ENCODE results near the gene LIFR. TPM values are rescaled to one million over a fixed set of nuclear protein-coding genes. Genes with fewer than 3 reads are reported as not detected.

Gene LIFR
- total and polyA plus RNA-seq, 2 of the 4 experiments (the other 2 are of a cell fraction), result 1.9 to 10.4 TPM

- WGBS, 2 experiments (ENCODE audit: extremely low coverage in 2 of 2, insufficient read length in 1 of 2), result no CpG with 5 or more reads among the region's 3 CpGs
- Histone ChIP-seq H3K4me1 (ENCODE audit: control insufficient read depth, insufficient read depth, low read length) (peaks cover 8% of the 10 kb centered on the region), H3K9me3 (ENCODE audit: control insufficient read depth, insufficient read depth, low read length) (no peaks in the 10 kb centered on the region), H3K56ac (ENCODE audit: extremely low read depth, insufficient read depth, low read length) (no peak overlapping the region), H3K27me3 (ENCODE audit: control insufficient read depth, insufficient read depth, low read length) (no peaks in the 10 kb centered on the region), H2BK5ac (ENCODE audit: low read depth, low read length, poor library complexity, severe bottlenecking) (no peak overlapping the region), H2BK15ac (ENCODE audit: low read depth, low read length) (no peak overlapping the region), H4K5ac (ENCODE audit: low read depth, low read length) (no peak overlapping the region), H3K18ac (ENCODE audit: low read depth, low read length) (no peak overlapping the region), H3K4ac (ENCODE audit: low read depth, low read length) (no peak overlapping the region), H3K23ac (ENCODE audit: low read depth, low read length) (no peak overlapping the region), H3K79me1 (ENCODE audit: low read depth in 1 of 2, low read length in 2 of 2) (peaks cover 12 to 24% of the 10 kb centered on the region in 2 experiments; a peak in 3 of 4 replicates), H2BK120ac (ENCODE audit: low read depth, low read length) (no peak overlapping the region), H3K4me3 (ENCODE audit: insufficient read depth, low read depth, low read length) (no peak overlapping the region), H2AFZ (replicated peaks; ENCODE audit: low read length, poor library complexity) (no peak overlapping the region), H3K14ac (replicated peaks; ENCODE audit: low read depth, low read length) (no peak overlapping the region), H4K8ac (ENCODE audit: low read depth in 2 of 2, low read length in 2 of 2) (no peak overlapping the region), H2BK20ac (ENCODE audit: low read depth, low read length) (no peak overlapping the region), H2AK9ac (replicated peaks; ENCODE audit: low read depth, low read length, poor library complexity) (no peak overlapping the region), H3K4me2 (ENCODE audit: low read depth, low read length) (peak overlapping the region; percentile 29; the same call in 1 of the 2 replicates), H3K9me1 (ENCODE audit: insufficient read depth, low read length) (peaks cover 4% of the 10 kb centered on the region; the same call in 1 of the 2 replicates), H3K36me3 (ENCODE audit: control insufficient read depth, insufficient read depth, low read length) (no peaks in the 10 kb centered on the region), H3K9ac (ENCODE audit: low read depth, low read length) (no peak overlapping the region), H4K91ac (ENCODE audit: insufficient read depth, low read depth, low read length) (no peak overlapping the region), H2AK5ac (ENCODE audit: low read depth, low read length) (no peak overlapping the region), H4K20me1 (ENCODE audit: insufficient read depth, low read length) (peaks cover 4% of the 10 kb centered on the region), H3K27ac (ENCODE audit: insufficient read depth, low read length) (no peak overlapping the region)
- CTCF ChIA-PET, result no interaction called here
- intact Hi-C loops (cut with micrococcal nuclease), result loop anchor here (5.0 to 10.0 kb wide), 5 partner anchors 87 to 370 kb away; no protein-coding TSS in a partner anchor
- ATAC-seq (ENCODE audit: low read depth) (no peak), DNase-seq (no peak)
- in situ Hi-C loops (cut with MboI; ENCODE audit: low sequenced_read_pairs), result no loop called here
- TSS peak; percentile 20 for BruUV-seq (replicated peaks)
- dilution Hi-C loops (cut with HindIII; ENCODE audit: low sequenced_read_pairs, unreplicated experiment), result no loop called here
- no peak for TF ChIP-seq NFE2L2 (IDR thresholded peaks at IDR 0.05; ENCODE audit: low read depth, low read length)
- no peak for TF ChIP-seq RAD21 (IDR thresholded peaks at IDR 0.05; ENCODE audit: low read length)
- POLR2A ChIA-PET (ENCODE audit: unreplicated experiment), result no interaction called here
These were observed 2.0 kb downstream of the LIFR start for GRCh38 chr5:38554403-38554802.
